Endothelial cell of umbilical vein (primary cell): ENCODE data around the gene MYH14. TPM values are rescaled to one million over a fixed set of nuclear protein-coding genes. Genes with fewer than 3 reads are reported as not detected.

ENCODE experiments used
- BruUV-seq: library from RNA; stranded (reverse); fragments of 400-500 nt; replicated peaks from 2 replicates; lab custom pipeline; 2021; lab: Mats Ljungman, UMichigan
- CTCF ChIA-PET: fragments of 300-600, 350-600 bp; sonication (Branson Sonifier 250); formaldehyde crosslinking; loops from one replicate; lab custom pipeline; 2021; ENCODE audit warnings: antibody characterized with exemption, inconsistent platforms; lab: Charles Lee
- POLR2A ChIA-PET: fragments of 300-600, 350-600 bp; sonication (Branson Sonifier 250); formaldehyde crosslinking; loops from one replicate; lab custom pipeline; 2021; ENCODE audit warnings: antibody characterized with exemption, inconsistent platforms; lab: Charles Lee
- DNase-seq: peaks from one replicate; pipeline ENCODE4 v3.0.0-alpha.2; 2011; ENCODE audit warnings: low read depth, low spot score
- FAIRE-seq: peaks from 2 replicates; lab custom pipeline; 2011; peaks lifted over from hg19 to GRCh38; lab: Jason Lieb, UNC
- H2AFZ ChIP-seq: 2 replicates; pipeline ENCODE4 v1.6.0; 2012; ENCODE audit warnings: low read depth, low read length, control low read depth, inconsistent platforms
- H3K27ac ChIP-seq: 2 replicates; pipeline ENCODE4 v1.5.1; 2011; ENCODE audit warnings: low read depth, mild to moderate bottlenecking, control low read depth, low read length, moderate library complexity; ENCODE audit not compliant: insufficient read depth
- H3K27me3 ChIP-seq, 2 experiments: 2 replicates each; pipeline versions ENCODE4 v1.6.0 to v1.6.1; 2011; ENCODE audit warnings: low read length in 2 of 2, mixed read lengths in 1 of 2; ENCODE audit not compliant: control insufficient read depth in 2 of 2, insufficient read depth in 2 of 2
- H3K36me3 ChIP-seq, 2 experiments: 2 replicates in 1 of 2; 3 replicates in 1 of 2; pipeline ENCODE4 v1.5.1; 2011; ENCODE audit warnings: low read length in 2 of 2, mild to moderate bottlenecking in 1 of 2, moderate library complexity in 1 of 2; ENCODE audit not compliant: control insufficient read depth in 2 of 2, insufficient read depth in 2 of 2; ENCODE audit errors: extremely low read depth in 1 of 2
- H3K4me1 ChIP-seq: 3 replicates; pipeline ENCODE4 v1.5.1; 2011; ENCODE audit warnings: mild to moderate bottlenecking, low read length; ENCODE audit not compliant: control insufficient read depth, insufficient read depth; ENCODE audit errors: extremely low read depth
- H3K4me2 ChIP-seq: 2 replicates; pipeline ENCODE4 v1.6.1; 2011; ENCODE audit warnings: low read length, control low read depth, mixed read lengths; ENCODE audit not compliant: insufficient read depth
- H3K4me3 ChIP-seq, 3 experiments: fragments of 200-600 bp in 1 of 3; sonication (generic), shearing (Covaris generic) in 1 of 3; replicated peaks in 1 of 3; 2 replicates each; pipeline ENCODE4 v1.5.1; 2011 to 2016; ENCODE audit warnings: control low read depth in 3 of 3, low read length in 3 of 3, mild to moderate bottlenecking in 2 of 3, inconsistent platforms in 1 of 3, low read depth in 1 of 3, moderate library complexity in 1 of 3; ENCODE audit not compliant: insufficient read depth in 1 of 3
- H3K79me2 ChIP-seq: 2 replicates; pipeline ENCODE4 v1.6.0; 2012; ENCODE audit warnings: low read length, inconsistent platforms; ENCODE audit not compliant: control insufficient read depth, insufficient read depth
- H3K9ac ChIP-seq: replicated peaks from 2 replicates; pipeline ENCODE3; 2011; ENCODE audit warnings: low read length, control low read depth; ENCODE audit not compliant: insufficient read depth; ENCODE audit errors: extremely low read depth
- H3K9me1 ChIP-seq: replicated peaks from 3 replicates; pipeline ENCODE4 v1.6.0; 2011; ENCODE audit warnings: mild to moderate bottlenecking, low read length; ENCODE audit not compliant: control insufficient read depth, insufficient read depth; ENCODE audit errors: extremely low read depth
- H3K9me3 ChIP-seq: replicated peaks from 2 replicates; pipeline ENCODE4 v1.5.1; 2012; ENCODE audit warnings: low read length, inconsistent platforms; ENCODE audit not compliant: control insufficient read depth, insufficient read depth
- H4K20me1 ChIP-seq: replicated peaks from 2 replicates; pipeline ENCODE3; 2011; ENCODE audit warnings: mild to moderate bottlenecking, low read length; ENCODE audit not compliant: control insufficient read depth, insufficient read depth; ENCODE audit errors: extremely low read depth
- CTCF ChIP-seq, 2 donors: IDR thresholded peaks; 1 replicate in 1 of 2; 2 replicates in 1 of 2; pipeline ENCODE4 v1.5.1; 2011; ENCODE audit warnings: low read length in 2 of 2, mild to moderate bottlenecking in 2 of 2, moderate library complexity in 2 of 2, control low read depth in 1 of 2, inconsistent platforms in 1 of 2, low read depth in 1 of 2; ENCODE audit not compliant: insufficient read depth in 1 of 2; ENCODE audit errors: extremely low read depth in 1 of 2
- EZH2 ChIP-seq: IDR thresholded peaks from 2 replicates; pipeline ENCODE4 v1.6.1; 2012; ENCODE audit warnings: borderline replicate concordance, low read depth, mild to moderate bottlenecking, moderate library complexity, low read length, inconsistent platforms; ENCODE audit not compliant: severe bottlenecking
- FOS ChIP-seq: IDR thresholded peaks from 2 replicates; pipeline ENCODE4 v1.6.1; 2011; ENCODE audit warnings: mild to moderate bottlenecking, low read length, moderate library complexity, borderline replicate concordance; ENCODE audit not compliant: insufficient read depth
- GATA2 ChIP-seq: IDR thresholded peaks from 2 replicates; pipeline ENCODE4 v1.7.0; 2011; ENCODE audit warnings: low read depth, mild to moderate bottlenecking, moderate library complexity, mixed read lengths, low read length; ENCODE audit not compliant: insufficient read length, insufficient read depth
- JUN ChIP-seq: IDR thresholded peaks from 2 replicates; pipeline ENCODE4 v1.6.1; 2011; ENCODE audit warnings: borderline replicate concordance, low read depth; ENCODE audit not compliant: insufficient read length, insufficient read depth
- MAX ChIP-seq: IDR thresholded peaks from 2 replicates; pipeline ENCODE4 v1.6.1; 2011; ENCODE audit not compliant: insufficient read depth, insufficient read length
- POLR2A ChIP-seq: IDR thresholded peaks from 2 replicates; pipeline ENCODE4 v1.6.1; 2012; ENCODE audit warnings: low read depth, mild to moderate bottlenecking, control low read depth, low read length
- POLR2AphosphoS5 ChIP-seq: IDR thresholded peaks from 2 replicates; pipeline ENCODE4 v1.6.1; 2012; ENCODE audit warnings: low read depth, mild to moderate bottlenecking, control low read depth, low read length, moderate library complexity; ENCODE audit not compliant: insufficient read depth
- dilution Hi-C: fragments of 300-500 bp; cut with MboI; formaldehyde crosslinking; loops from one replicate; pipeline ENCODE4 v1.15.0; 2019; ENCODE audit warnings: low sequenced_read_pairs; ENCODE audit not compliant: extremely low pct_ligation_motif_present
- intact Hi-C: fragments of 100-400 bp; cut with micrococcal nuclease; formaldehyde crosslinking; loops from one replicate; pipeline ENCODE4 v1.10.0; 2022
- polyA plus RNA-seq, 4 experiments: library from polyadenylated mRNA; depleted of rRNA in 3 of 4; stranded (reverse) in 3 of 4; unstranded in 1 of 4; fragments of >200 nt; gene quantifications; 2 replicates each; pipeline versions ENCODE4 v1.2.1 to v1.2.3, GENCODE V29; 2011 to 2012; ENCODE audit warnings: missing spikeins in 1 of 4
- total RNA-seq: library from RNA; stranded (reverse); gene quantifications from 2 replicates; pipeline ENCODE4 v1.2.3, GENCODE V29; 2021

The MYH14 gene
- total and polyA plus RNA-seq, 2 donors (not counting 3 experiments of a cell fraction or from before 2014, with no cell fraction given): 0.13 TPM; not detected in 1

- TF ChIP-seq MAX: no peak
- TF ChIP-seq POLR2A: no peak
- TF ChIP-seq FOS: no peak
- no peak for TF ChIP-seq POLR2AphosphoS5
- no peak for TF ChIP-seq GATA2
- no peak for TF ChIP-seq CTCF (IDR thresholded peaks at IDR 0.05; ENCODE audit: extremely low read depth in 1 of 2, insufficient read depth in 1 of 2, low read depth in 1 of 2, low read length in 2 of 2)
- TF ChIP-seq EZH2: no peak
- TF ChIP-seq JUN: no peak
- Histone ChIP-seq H3K9me1 (no peaks in the 10 kb centered on the region), H3K9ac (no peak overlapping the region), H3K9me3 (no peaks in the 10 kb centered on the region), H3K36me3 (no peaks in the 10 kb centered on the region), H3K4me3 (no peak overlapping the region), H3K4me2 (no peak overlapping the region), H4K20me1 (no peaks in the 10 kb centered on the region), H3K79me2 (no peaks in the 10 kb centered on the region), H3K4me1 (no peaks in the 10 kb centered on the region), H3K27me3 (no peaks in the 10 kb centered on the region), H3K27ac (no peak overlapping the region), H2AFZ (no peak overlapping the region)
- FAIRE-seq (no peak), DNase-seq (no peak)
- dilution Hi-C loops: no loop called here
- intact Hi-C loops: no loop called here
- POLR2A ChIA-PET: no interaction called here
- CTCF ChIA-PET: no interaction called here
- no TSS peak for BruUV-seq
Measured at GRCh38 chr19:50224986-50225747, 21.7 kb downstream of the MYH14 start.
